Activated T-cell treated with anti-CD3 and anti-CD28 coated beads for 48 hours (primary cell): ENCODE data around the gene AFAP1L2.

ENCODE experiments used
- DNase-seq: peaks from one replicate; pipeline ENCODE4 v3.0.0-alpha.2; 2020; ENCODE audit warnings: low read depth

The AFAP1L2 gene

GRCh38 chr10:114288424-114289095, 115.7 kb downstream of the AFAP1L2 start:
- DNase-seq, result no peak

- DNase-seq, result no peak
Measured at GRCh38 chr10:114286921-114287320, 117.4 kb downstream of the AFAP1L2 start.

- DNase-seq, result no peak
Measured at GRCh38 chr10:114285961-114286441, 118.3 kb downstream of the AFAP1L2 start.

- no peak for DNase-seq
Measured at GRCh38 chr10:114284346-114285071, 119.8 kb downstream of the AFAP1L2 start.

- DNase-seq, result no peak
Measured at GRCh38 chr10:114283535-114284234, 120.6 kb downstream of the AFAP1L2 start.

- DNase-seq, result no peak
Measured at GRCh38 chr10:114283091-114283490, 121.2 kb downstream of the AFAP1L2 start.

GRCh38 chr10:114282526-114282925, 121.8 kb downstream of the AFAP1L2 start:
- DNase-seq, result no peak

GRCh38 chr10:114281461-114281860, 122.8 kb downstream of the AFAP1L2 start:
- no peak for DNase-seq

GRCh38 chr10:114281006-114281405, 123.3 kb downstream of the AFAP1L2 start:
- no peak for DNase-seq

- DNase-seq, result no peak
Measured at GRCh38 chr10:114279901-114280644, 124.2 kb downstream of the AFAP1L2 start.

GRCh38 chr10:114279289-114279688, 125.0 kb downstream of the AFAP1L2 start:
- no peak for DNase-seq

GRCh38 chr10:114278884-114279191, 125.5 kb downstream of the AFAP1L2 start:
- no peak for DNase-seq

- DNase-seq, result no peak
Measured at GRCh38 chr10:114278140-114278883, 126.0 kb downstream of the AFAP1L2 start.

GRCh38 chr10:114276671-114277070, 127.6 kb downstream of the AFAP1L2 start:
- DNase-seq, result no peak

- no peak for DNase-seq
Measured at GRCh38 chr10:114276066-114276465, 128.2 kb downstream of the AFAP1L2 start.

GRCh38 chr10:114274616-114275453, 129.5 kb downstream of the AFAP1L2 start:
- no peak for DNase-seq

- no peak for DNase-seq
Measured at GRCh38 chr10:114273910-114274309, 130.4 kb downstream of the AFAP1L2 start.

- no peak for DNase-seq
Measured at GRCh38 chr10:114272696-114273095, 131.6 kb downstream of the AFAP1L2 start.

- DNase-seq, result no peak
Measured at GRCh38 chr10:114271779-114272167, 132.5 kb downstream of the AFAP1L2 start.

- DNase-seq, result no peak
Measured at GRCh38 chr10:114271075-114271778, 133.1 kb downstream of the AFAP1L2 start.
